NCI-H146 treated with DMSO at 0.1 percent for 48 hours (cell line): ENCODE measurements around the gene PIP5K1C.

ENCODE experiments used
- DNase-seq: peaks from one replicate; lab custom pipeline; 2025; ENCODE audit not compliant: unreplicated experiment; lab: John Stamatoyannopoulos, UW

Gene PIP5K1C

DNA sequence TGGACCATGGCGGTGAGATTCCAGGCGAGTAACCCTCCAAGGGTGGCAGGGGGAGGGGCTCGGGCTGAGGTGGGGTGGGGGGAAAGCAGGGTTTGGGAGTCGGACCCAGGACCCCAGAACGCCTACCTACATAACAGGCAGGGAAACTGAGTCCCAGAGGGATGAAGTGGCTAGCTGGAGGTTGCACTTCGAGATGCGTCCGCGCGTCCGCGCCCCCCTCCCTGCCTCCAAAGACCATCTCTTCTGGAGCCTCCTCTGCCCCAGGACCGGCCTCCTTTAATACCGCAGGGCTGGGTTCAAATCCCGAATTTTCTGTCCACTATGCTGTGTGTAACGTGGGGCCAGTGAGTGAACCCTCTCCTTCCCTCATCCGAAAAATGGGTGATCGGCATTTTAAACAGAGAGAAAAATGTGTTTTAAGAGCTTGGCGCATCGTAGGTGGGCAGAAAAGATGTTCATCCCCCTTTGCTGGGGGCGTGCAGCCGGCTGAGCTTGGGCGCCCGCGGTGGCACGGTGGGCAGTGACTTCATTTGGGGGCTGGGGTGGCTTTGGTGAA is 21.7 kb upstream of the PIP5K1C start:
- DNase-seq = no peak

DNA sequence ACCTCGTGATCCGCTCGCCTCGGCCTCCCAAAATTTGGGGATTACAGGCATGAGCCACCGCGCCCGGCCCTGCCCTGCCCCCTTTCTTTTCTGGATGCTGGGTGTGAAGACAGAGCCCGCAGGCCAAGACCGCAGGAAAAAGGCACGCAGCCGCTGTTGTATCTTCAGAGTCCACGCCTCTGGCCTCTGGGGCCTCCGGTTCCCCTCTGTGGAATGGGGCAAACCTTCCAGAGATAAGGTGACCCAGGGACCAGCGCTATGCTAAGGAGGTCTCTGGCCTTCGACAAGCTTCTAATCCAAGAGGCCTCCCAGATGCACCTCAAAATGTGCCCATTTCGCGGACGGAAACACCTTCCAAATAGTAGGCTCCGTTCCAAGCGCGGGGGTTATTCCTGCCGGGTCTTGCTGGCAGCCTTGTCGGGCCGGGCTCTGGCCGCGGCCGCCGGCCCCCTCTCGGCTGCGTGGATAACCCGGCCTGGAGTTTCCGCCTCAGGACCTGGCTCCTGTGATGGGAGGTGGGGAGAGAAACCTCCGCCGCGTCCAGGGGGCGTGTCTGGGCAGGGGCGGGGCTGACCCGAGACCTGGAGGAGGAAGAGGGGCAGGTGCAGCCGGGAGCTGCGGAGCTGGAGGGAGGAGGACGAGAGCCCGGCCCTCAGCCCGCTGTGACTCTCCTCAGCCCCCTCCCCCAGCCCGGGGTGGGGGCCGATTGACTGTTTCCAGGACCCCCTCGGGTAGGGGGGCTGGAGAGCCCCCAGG is 21.0 kb upstream of the PIP5K1C start:
- peak; percentile 74 for DNase-seq

DNA sequence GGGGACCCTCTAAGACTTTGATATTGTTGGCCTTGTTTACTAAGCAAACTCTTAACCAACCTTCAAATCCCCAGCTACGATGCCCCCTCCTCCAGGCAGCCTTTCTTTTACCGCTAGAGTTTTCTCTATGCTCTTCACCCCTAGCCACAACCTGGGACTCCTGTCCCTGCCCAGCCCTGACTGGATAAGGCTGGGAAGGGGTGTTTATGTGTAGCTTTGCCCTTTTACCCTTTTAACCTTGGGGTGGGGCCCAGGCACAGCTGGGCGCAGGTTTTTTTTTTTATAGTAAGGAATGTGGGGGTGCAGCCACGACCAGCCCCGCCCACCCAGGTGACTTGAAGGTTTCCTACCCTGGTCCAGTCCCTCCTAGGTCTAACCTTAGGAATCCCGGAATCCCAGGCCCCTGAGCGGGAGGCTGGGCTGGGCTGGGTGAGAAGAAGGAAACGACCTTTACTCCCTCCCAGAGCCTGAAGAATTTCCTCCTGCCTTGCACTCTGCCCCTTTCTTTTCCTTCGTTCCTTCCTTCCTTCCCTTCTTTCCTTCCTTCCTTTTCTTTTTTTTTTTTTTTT is 20.2 kb upstream of the PIP5K1C start:
- DNase-seq = no peak

DNA sequence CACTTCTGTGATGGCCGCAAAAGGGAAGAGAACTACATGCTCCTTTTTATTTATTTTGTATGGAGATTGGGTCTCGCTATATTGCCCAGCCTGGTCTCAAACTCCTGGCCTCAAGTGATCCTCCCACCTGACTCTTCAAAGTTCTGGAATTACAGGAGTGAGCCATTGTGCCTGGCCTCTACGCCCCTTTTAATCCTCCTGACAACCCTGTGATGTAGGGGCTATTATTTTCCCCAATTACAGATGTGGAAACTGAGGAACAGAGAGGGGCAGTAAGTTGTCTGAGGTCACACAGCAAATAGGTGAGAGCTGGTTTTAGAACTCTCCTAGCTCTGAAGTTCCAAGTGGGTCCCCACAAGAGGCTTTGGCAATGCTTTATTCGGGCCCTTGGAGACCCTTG is 19.6 kb upstream of the PIP5K1C start:
- no peak for DNase-seq

DNA sequence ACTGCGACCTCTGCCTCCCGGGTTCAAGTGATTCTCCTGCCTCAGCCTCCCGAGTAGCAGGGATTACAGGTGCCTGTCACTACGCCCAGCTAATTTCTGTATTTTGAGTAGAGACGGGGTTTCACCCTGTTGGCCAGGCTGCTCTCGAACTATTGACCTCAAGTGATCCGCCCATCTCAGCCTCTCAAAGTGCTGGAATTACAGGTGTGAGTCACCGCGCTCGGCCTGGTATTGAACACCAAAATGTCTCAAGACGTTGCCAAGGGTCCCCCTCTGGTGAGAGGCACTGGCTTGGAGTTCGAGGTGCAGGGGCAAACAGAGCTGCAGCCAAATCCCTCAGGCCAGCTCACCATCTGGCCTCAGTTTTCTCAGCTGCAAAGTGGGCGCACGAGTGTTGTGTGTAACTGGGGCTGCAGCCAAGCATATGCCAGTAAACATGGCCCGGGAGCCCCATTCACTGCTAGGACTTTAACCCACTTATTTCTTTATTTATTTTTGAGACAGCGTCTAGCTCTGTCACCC is 15.9 kb upstream of the PIP5K1C start:
- DNase-seq = no peak

DNA sequence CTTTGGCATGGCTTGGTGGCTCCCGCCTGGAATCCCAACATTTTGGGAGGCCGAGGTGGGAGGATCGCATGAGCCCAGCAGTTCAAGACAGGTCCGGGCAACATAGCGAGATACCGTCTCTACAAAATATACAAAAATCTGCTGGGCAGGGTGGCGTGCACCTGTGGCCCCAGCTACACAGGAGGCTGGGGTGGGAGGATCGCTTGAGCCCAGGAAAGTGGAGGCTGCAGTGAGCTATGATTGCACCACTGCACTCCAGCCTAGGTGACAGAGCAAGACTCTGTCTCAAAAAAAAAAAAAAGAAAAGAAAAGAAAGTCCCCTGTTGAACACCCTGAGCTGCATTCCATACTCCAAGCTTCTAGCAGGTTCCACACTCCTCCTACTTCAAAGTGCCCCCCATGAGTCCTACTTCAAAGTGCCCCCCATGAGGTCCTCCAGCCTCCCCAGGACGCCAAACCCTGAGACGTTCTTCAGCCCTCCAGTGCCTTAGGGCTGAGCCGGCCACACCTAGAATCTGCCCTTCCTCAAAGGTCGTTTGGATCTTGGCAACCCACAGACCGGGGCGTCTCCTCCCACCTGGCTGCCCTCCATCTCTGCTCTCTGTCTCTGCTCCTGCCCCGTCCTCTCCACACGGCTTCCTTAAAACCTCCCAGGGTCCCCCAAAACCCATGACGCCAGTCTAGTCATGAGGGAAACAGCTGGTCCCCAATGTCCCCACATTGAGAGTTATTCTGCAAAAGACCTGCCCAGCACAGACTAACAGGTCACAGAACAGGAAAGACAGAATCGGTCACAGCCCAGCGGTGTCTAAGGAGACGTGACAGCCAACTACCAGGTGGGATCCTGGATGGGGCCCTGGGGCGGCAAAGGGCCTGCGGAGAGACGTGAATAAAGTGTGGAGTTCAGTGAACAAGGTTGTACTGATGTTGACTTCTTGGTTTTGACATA is 12.7 kb upstream of the PIP5K1C start:
- DNase-seq = no peak

DNA sequence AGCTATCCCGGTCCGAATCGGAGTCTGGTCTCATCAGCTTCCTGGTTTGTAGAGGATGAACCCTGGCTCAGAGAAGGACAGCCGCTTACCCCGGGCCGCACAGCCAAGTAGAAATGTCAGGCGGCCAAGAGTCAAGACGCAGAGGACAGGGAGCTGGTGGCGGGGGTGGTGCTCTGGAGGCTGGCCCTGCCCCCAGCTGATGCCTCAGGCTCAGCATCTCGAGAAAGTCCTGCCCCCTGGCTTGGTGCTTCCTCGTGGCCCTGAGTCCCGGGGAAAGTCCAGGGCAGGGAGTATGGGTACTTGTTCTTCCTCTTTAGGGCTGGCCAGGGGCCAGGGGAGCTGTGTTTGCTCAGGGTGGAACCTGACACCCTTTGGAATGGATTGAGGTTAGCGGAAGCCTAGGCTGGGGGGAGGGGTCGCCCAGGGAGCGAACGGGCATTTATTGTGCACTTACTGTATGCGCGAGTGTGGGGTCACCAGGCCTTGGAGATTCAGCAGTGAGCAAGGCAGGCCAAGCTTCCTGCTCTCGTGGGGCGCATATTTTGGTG is 10.1 kb upstream of the PIP5K1C start:
- no peak for DNase-seq

DNA sequence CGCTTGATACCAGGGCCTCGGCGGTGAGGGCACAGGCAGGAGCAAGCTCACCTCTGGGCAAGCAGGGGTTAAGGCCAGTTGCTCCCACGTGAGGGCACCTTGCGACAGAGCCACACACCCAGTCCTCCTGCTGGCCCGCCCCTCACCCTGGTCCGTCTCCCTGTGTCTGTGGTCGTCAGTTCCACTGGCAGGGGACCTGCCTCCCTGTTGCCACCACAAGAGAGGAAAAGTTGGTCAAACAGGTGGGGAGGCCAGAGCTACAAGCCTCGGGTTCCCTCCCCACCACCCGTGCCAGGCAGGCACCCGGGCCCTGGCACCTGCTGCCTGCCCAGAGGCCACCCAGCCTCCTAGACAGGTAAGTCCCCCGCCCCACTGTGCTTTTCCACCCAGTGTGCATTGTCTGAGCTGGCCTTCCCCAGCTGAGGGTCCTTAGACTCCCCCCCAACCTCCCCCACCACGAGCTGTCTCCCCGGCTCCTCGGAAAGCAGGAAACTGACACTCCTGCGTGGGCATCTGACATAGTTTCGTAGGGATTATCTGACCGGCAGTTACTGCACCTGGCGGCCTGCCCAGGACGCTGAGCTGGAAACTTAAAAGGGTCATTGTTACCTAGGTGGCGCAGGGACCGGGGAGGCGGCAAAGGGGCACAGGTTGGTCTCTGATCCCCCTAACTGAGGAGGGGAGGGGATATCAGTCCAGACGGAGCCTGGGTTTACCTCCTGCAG is 8.1 kb upstream of the PIP5K1C start, which contains the start of gene TJP3:
TSS of gene TJP3 (plus strand) at position 178 of the 725 bp plus-strand sequence. CDS start 20,049 bp downstream, outside the sequence.
- DNase-seq = no peak

DNA sequence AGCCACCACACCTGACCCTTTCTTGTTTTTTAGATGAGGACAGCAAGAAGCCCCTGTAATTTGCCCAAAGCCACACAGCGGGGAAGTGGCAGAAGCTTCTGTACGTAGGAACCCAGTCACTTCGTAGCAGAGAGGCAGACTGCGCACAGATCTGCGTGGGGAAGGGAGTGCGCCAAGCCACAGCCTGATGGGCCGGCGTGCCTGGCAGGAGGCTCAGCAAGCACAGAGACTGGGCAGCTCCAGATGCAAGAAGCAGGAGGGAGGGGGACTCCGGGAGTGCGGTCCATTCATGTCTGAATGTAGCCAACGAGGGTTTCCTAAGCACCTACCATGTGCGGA is 7.6 kb upstream of the PIP5K1C start:
- DNase-seq = no peak

DNA sequence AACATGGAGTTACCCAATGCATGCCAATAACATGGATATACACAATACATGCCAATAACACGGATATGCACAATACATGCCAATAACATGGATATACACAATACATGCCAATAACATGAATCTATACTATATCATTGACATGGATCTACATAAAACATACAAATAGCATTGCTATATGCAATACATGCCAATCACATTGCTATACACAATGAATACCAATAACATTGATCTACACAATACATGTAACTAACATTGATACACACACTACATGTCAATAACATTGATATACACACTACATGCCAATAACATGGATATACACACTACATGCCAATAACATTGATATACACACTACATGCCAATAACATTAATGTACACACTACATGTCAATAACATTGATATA is 932 bp upstream of the PIP5K1C start:
- no peak for DNase-seq

DNA sequence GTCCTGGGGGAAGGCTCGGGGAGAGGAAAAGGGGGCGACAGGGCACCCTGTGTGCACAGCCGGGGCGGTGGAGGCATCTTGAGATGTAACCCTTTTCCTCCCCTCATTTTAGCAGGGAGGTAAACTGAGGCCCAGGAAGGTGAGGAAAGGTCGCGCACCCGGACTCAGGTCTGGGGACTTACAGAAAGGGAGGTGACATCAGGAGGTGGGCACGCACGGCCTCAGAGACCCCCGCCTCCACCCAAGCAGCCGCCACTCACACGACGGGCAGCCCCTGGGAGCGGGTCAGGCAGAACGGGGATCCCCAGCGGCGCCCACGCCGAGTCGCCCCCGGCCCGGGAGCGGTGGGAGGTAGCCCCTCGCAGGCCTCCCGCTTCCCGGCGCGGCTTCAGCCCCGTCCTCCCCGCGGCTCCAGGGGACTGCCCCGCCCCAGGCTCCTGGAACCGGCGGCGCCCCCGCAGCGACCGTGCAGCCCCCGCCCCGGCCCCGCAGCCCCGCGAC is 477 bp downstream of the PIP5K1C start:
- DNase-seq = no peak

DNA sequence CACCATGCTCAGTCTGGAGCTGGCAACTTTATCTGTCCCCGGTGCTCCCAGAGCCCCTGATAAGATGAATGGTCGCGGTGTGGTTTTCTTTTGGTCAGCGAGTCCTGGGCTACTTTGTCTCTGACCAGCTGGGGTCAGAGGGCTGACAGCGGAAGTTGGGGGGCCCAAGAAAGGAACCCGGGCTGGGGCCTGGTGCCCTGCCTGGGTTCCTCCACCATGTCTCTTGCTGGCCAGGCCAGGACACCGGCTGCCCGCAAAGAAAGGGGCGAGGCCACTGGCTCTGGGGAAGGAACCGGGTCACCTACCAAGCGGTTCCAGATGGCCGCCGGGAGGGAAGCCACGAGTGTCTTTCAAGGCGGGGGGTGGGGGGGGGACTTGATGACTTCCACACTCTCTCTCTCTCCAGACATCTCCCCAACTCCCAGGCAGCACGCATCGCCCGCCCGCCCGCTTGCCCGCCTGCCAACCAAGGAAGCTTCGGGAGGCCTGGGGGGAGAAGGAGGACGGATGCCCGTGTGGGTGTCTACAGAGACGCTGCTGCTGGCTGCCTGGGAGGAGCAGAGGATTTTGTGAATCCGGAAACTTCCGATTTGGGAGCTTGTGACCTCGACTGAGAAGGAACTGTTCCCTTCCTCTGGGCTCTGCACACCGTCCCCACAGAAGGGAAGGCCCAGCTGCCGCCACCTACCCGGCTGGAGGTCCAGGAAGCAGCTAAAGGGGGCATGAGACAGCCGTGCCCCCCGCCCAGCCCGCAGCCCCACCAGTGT is 1.1 kb downstream of the PIP5K1C start:
- DNase-seq = no peak

DNA sequence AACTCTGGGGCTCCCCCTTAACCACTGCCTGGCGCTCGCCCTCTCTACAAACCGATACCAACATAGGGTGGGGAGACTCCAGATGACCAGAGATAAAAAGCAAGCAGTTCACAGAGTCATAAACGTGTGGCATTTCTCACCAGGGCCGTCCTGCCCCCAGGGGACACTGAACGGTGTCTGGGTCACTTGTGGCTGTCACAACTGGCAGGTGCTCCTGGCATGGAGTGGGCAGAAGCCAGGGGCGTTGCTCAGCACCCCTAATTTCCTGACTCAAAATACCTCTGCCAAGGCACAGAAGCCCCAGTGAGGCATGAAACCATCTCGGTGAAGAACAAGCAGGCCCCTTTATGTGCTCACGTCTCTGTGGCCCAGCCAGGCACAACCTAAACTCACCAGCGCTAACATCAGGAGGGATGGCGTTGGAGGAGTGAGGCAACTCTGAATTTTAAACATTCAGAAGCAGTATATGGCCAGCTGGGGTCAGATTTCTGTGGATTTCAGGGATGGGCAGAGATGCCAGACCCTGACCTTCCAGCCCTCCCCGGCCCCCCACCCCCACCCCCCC is 1.8 kb downstream of the PIP5K1C start:
- DNase-seq = no peak

DNA sequence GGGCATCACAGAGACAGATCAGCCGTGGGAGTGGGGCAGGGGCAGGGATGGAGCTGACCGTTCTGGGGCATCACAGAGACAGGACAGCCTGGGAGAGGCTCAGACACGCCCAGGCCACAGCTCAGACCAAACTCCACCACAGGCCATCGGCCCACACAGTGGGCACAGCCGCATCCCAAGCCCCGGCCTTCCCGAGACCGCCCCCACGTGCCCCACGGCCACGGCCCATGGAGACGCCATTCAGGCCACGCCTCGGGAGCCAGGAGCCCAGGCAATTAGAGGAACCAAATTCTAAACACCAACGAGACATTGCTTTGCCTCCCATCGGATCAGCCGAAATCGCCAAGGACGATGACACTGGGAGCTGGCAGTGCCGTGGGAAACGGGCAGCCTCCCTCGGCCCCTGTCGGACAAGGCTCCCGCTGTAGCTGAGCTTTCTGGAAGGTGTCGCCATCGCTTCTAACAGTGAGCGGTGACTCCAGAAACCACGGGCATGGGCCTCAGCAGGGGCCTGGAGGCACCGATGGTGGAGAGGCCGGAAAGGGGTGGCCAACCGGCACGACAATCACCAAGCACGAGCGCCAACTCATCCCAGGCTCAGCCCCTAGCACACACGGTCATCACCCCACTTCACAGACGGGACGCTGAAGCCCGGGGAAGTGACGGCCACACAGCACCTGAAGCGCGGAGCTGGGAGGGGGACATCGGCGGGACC is 2.4 kb downstream of the PIP5K1C start:
- no peak for DNase-seq

DNA sequence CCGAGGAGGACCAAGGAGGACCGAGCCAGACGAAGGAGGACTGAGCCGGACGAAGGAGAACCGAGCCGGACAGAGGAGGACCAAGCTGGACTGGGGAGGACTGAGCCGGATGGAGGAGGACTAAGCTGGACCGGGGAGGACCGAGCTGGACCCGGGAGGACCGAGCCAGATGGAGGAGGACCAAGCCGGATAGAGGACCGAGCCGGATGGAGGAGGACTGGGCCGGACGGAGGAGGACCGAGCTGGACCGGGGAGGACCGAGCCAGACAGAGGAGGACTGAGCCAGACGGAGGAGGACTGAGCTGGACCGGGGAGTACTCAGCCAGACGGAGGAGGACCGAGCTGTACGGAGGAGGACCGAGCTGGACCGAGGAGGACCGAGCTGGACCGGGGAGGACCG is 3.2 kb downstream of the PIP5K1C start:
- DNase-seq = no peak

DNA sequence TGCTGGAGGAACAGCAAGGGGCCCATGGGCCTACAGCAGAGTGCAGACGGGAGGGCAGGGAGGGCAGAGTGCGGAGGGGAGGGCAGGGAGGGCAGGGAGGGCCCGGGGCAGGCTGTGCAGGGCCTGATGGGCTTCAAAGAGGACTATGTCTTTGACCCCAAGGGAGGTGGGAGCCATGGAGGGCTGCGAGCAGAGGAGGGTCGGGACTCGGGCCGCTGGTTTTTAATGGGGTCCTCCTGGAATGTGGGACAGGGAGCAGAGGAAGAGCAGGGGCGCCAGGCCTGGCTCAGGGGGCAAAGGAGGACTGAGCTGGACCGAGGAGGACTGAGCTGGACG is 3.6 kb downstream of the PIP5K1C start:
- DNase-seq = no peak

DNA sequence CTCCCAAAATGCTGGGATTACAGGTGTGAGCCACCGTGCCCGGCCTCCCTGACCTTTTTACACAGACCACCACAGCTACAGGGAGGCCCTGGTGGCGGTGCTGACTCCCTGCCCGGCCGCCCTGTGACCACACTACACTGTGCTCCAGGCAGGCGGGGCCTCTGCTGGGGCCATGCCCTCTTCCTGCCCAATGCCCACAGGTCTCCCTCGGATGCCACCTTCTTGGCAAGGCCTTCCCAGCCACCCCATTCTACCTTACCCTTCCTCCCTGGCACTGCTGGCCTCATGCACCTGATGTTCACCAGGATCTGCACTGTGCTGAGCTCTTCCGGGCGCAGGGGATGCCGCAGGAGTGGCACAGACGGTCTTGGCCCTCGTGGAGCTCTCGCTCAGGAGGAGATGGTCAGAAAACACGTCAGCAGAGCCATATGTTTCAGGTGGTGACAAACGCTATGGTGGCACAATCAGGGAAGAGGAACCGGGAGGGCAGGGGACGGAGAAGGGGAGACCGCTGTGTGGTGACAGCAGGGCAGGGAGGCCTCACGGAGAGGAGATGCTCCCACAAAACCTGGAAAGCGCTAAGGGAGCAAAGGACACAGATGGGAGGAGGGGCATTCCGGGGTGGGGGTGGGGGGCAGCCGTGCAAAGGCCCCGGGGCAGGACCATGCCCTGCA is 4.1 kb downstream of the PIP5K1C start:
- no peak for DNase-seq

DNA sequence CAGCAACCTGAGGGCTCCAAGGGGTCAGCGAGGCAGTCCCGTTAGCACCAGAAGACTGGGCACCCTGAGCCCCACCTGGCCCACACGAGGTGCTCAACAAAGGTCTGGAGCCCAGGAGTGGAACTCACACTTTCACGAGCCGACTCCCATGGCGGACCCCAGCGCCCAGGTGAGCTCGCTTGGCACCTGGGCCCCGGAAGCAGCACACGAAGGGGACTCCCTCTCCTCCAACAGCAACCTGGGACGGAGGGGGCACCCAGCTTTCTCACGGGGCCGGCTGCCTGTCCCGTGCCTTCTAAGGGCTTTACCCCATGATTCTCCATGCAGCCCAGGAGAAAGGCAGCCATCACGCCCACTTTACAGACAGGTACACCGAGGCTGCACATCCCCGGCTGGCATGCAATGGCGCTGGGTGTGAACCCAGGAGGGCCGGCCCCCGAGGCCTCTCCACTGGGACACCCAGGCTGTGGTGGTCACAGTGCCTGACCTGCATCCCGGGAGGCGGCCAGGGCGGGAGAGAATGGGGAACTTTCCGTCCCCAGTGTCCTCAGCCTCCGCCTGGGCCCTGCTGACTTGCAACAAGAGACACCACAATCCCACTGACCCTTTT is 5.0 kb downstream of the PIP5K1C start:
- DNase-seq = no peak
